ENCODE measurements around the gene HCST.

GRCh38 chr19:35882114-35882832, 20.1 kb upstream of the HCST start:
- TF ChIP-seq GABPA (IDR thresholded peaks at IDR 0.05; ENCODE audit: low read depth), result no peak
- TF ChIP-seq, protein P1, sequence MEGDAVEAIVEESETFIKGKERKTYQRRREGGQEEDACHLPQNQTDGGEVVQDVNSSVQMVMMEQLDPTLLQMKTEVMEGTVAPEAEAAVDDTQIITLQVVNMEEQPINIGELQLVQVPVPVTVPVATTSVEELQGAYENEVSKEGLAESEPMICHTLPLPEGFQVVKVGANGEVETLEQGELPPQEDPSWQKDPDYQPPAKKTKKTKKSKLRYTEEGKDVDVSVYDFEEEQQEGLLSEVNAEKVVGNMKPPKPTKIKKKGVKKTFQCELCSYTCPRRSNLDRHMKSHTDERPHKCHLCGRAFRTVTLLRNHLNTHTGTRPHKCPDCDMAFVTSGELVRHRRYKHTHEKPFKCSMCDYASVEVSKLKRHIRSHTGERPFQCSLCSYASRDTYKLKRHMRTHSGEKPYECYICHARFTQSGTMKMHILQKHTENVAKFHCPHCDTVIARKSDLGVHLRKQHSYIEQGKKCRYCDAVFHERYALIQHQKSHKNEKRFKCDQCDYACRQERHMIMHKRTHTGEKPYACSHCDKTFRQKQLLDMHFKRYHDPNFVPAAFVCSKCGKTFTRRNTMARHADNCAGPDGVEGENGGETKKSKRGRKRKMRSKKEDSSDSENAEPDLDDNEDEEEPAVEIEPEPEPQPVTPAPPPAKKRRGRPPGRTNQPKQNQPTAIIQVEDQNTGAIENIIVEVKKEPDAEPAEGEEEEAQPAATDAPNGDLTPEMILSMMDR (IDR thresholded peaks at IDR 0.05; ENCODE audit: insufficient read depth, low read length), result no peak
- TF ChIP-seq POLR2AphosphoS5 (IDR thresholded peaks at IDR 0.05; ENCODE audit: low read depth), result no peak
- TF ChIP-seq REST (IDR thresholded peaks at IDR 0.05; ENCODE audit: insufficient replicate concordance, low read depth), result no peak
- TF ChIP-seq SPI1 (IDR thresholded peaks at IDR 0.05; ENCODE audit: borderline replicate concordance, low read depth), result no peak

All from HL-60 (cell line).